ENCODE results near the gene VAV2. TPM values are rescaled to one million over a fixed set of nuclear protein-coding genes. Genes with fewer than 3 reads are reported as not detected.

VAV2 gene
- total RNA-seq, 1 donor from 2014 or later = 34.6 TPM

DNA sequence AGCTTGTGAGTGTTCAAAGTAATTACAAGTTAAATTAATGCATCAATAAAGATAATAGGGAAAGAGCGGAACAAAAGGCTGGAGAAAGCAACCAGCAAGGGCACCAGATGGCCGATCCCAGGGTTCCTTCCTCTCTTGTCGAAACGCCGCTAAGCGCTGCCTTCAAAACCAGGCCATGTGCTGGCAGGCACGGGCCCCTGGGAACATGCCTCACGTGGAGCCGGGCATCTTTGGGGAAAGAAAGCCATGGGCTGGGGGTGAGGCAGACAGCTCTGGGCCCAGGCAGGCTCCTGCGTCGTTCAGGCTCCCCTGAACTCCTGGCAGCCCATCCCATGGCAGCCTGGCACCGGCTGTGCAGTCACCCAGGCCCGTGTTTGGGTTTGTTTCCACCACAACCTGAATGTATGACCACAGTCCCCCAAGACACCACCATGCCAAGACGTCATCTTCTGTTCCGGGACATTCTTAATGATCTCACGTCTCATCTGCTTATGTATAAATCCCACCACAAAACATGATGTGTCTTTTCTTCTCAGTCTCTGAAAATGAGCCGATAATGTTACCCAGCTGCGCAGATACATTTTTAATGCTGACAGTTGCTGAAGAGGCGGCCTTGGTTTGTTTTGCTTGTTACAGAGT is 143.5 kb downstream of the VAV2 start:
- H3K4me3 ChIP-seq = no peak overlapping the region
- peaks cover 23% of the 10 kb centered on the region for H3K4me1 ChIP-seq
- intact Hi-C loops (cut with DNase I) = no loop called here
- no peak overlapping the region for H3K27ac ChIP-seq
- DNase-seq = no peak
- no peaks in the 10 kb centered on the region for H3K36me3 ChIP-seq
- H3K9me3 ChIP-seq = no peaks in the 10 kb centered on the region
- no peaks in the 10 kb centered on the region for H3K27me3 ChIP-seq
- TF ChIP-seq, protein P1, sequence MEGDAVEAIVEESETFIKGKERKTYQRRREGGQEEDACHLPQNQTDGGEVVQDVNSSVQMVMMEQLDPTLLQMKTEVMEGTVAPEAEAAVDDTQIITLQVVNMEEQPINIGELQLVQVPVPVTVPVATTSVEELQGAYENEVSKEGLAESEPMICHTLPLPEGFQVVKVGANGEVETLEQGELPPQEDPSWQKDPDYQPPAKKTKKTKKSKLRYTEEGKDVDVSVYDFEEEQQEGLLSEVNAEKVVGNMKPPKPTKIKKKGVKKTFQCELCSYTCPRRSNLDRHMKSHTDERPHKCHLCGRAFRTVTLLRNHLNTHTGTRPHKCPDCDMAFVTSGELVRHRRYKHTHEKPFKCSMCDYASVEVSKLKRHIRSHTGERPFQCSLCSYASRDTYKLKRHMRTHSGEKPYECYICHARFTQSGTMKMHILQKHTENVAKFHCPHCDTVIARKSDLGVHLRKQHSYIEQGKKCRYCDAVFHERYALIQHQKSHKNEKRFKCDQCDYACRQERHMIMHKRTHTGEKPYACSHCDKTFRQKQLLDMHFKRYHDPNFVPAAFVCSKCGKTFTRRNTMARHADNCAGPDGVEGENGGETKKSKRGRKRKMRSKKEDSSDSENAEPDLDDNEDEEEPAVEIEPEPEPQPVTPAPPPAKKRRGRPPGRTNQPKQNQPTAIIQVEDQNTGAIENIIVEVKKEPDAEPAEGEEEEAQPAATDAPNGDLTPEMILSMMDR (IDR thresholded peaks at IDR 0.05) = no peak
- ATAC-seq = no peak

DNA sequence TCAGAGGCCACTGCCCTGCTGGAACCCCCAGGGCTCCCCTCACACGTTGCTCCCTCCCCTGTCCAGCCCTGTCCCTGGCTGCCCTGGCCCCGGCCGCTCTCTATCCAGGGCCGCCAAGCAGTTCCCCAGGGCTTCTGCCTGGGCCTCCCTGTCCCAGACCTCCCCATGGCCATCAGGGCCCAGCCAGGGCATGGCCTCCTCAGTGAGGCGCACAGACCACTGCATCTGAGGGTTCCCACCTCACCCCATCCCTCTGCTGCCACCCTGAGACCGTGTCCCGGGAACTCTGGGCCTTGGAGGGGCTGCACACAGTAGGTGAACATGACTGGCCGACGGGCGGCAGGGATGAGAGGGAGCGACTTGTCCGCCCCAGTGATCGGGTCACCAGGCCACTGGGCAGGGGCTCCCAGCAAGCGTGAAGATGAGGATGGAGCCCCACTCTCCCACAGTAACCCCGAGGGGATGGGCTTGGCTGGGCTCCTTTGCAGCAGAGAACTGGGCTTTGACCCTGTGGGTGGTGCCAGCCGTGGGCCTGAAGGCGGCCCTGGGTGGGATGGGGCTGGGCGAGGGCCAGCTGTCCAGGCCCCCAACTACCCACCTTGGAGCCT is 145.5 kb downstream of the VAV2 start:
- Histone ChIP-seq H3K4me3 (no peak overlapping the region), H3K27ac (peak overlapping the region; percentile 79), H3K9me3 (no peaks in the 10 kb centered on the region), H3K36me3 (no peaks in the 10 kb centered on the region), H3K27me3 (no peaks in the 10 kb centered on the region), H3K4me1 (peaks cover 23% of the 10 kb centered on the region)
- ATAC-seq = no peak
- intact Hi-C loops (cut with DNase I) = no loop called here
- TF ChIP-seq, protein P1 (IDR thresholded peaks at IDR 0.05) = no peak
- no peak for DNase-seq

DNA sequence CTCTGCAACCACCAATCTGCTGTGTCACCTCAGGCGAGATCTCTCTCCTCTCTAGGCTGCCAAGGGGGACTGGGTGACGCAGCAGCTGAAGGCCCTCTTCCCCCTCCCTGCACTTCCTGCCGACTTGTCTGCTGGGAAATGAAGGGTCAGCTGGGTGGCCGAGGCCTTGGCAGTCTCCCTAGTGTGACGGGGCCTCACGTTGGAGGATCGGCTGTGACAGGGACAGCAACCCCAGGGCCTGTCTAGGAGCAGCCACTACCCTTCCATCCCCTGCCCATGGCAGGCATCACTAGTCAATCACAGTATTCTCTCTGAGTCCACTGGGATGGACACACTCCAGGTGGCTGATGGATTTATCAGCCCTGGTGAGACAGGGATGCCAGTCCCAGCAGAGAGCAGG is 146.7 kb downstream of the VAV2 start:
- intact Hi-C loops (cut with DNase I) = no loop called here
- H3K27ac ChIP-seq = peak overlapping the region; percentile 79
- H3K27me3 ChIP-seq = no peaks in the 10 kb centered on the region
- ATAC-seq = peak; percentile 83
- peak; percentile 82 for DNase-seq
- peak overlapping the region; percentile 28 for H3K4me3 ChIP-seq
- TF ChIP-seq, protein P1 (IDR thresholded peaks at IDR 0.05) = no peak
- no peaks in the 10 kb centered on the region for H3K36me3 ChIP-seq
- no peaks in the 10 kb centered on the region for H3K9me3 ChIP-seq
- peaks cover 23% of the 10 kb centered on the region for H3K4me1 ChIP-seq

DNA sequence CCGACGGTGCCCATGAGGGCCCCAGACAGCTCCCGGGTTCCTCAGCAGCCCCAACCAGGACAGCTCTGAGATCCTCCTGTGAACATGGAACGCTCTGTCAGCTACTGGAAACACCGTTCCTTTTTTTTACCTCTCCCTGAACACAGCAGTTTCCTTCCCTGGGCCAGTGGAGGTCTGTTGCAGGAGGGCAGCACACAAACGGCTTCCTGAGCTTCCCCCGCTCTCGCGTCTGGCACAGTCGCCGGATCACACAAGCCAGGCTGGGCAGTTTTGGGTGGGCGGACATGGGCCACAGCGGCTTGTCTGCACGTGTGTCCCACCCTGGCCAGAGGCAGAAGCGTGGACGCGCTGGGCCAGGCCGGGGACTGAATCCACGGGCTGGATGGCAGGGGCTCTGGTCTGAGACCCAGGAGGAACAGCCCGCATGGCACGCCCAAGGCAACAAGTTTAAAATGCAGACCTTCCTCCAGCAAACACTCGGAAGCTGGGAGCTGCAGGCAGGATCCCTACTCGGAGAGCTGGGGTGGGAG is 147.2 kb downstream of the VAV2 start:
- intact Hi-C loops (cut with DNase I) = no loop called here

DNA sequence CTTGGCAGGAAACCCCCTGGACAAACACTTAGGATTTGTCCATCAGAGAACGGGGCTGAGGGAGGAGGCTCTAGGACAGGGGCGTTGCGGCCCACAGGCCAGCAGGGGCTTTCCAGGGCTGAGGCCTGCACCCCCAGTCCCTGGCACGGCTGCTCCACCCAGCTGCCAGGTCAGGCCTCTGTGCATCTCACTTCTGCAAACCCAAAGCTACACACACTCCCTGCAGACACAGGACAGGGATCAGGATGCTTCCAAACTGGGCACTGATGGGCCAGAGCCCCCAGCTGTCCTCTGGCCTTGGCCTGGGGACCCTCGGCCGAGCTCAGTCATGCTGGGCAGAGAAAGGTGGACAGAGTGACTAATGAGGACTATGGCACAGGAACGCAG is 147.7 kb downstream of the VAV2 start:
- Histone ChIP-seq H3K4me3 (no peak overlapping the region), H3K9me3 (no peaks in the 10 kb centered on the region), H3K27me3 (no peaks in the 10 kb centered on the region), H3K27ac (peak overlapping the region; percentile 79), H3K36me3 (no peaks in the 10 kb centered on the region), H3K4me1 (peaks cover 23% of the 10 kb centered on the region)
- TF ChIP-seq, protein P1 (IDR thresholded peaks at IDR 0.05) = no peak
- DNase-seq (no peak), ATAC-seq (no peak)
- intact Hi-C loops (cut with DNase I) = no loop called here

More for the DNA sequence above, 147.2 kb downstream of the VAV2 start:
- Histone ChIP-seq H3K27ac (peak overlapping the region; percentile 79), H3K36me3 (no peaks in the 10 kb centered on the region), H3K4me1 (peaks cover 23% of the 10 kb centered on the region), H3K9me3 (no peaks in the 10 kb centered on the region), H3K27me3 (no peaks in the 10 kb centered on the region), H3K4me3 (peak overlapping the region; percentile 28)
- ATAC-seq (peak; percentile 15), DNase-seq (no peak)
- TF ChIP-seq, protein P1 (IDR thresholded peaks at IDR 0.05) = no peak
